DOHH2 (cell line): ENCODE results near the gene MYBPC1.

ENCODE experiments used
- H3F3A ChIP-seq: fragments of 200-600 bp; sonication (generic), shearing (Covaris generic); 2 replicates; pipeline ENCODE4 v1.6.0; 2016; ENCODE audit warnings: antibody characterized with exemption, mild to moderate bottlenecking; ENCODE audit not compliant: control insufficient read depth, insufficient read depth
- H3K27ac ChIP-seq: fragments of 200-600 bp; sonication (generic); 2 replicates; pipeline ENCODE4 v1.5.1; 2014; ENCODE audit warnings: low read depth, mild to moderate bottlenecking, low read length, moderate library complexity
- H3K27me3 ChIP-seq: fragments of 200-600 bp; sonication (generic); 2 replicates; pipeline ENCODE4 v1.6.1; 2014; ENCODE audit warnings: mild to moderate bottlenecking, low read length, mixed read lengths; ENCODE audit not compliant: control insufficient read depth
- H3K36me3 ChIP-seq: fragments of 200-600 bp; sonication (generic); 2 replicates; pipeline ENCODE4 v1.6.1; 2014; ENCODE audit warnings: mild to moderate bottlenecking, low read length, moderate library complexity, mixed read lengths; ENCODE audit not compliant: control insufficient read depth
- H3K4me1 ChIP-seq: fragments of 200-600 bp; sonication (generic); 2 replicates; pipeline ENCODE4 v1.6.1; 2014; ENCODE audit warnings: mild to moderate bottlenecking, low read length, mixed read lengths; ENCODE audit not compliant: control insufficient read depth
- H3K4me2 ChIP-seq: fragments of 200-600 bp; sonication (generic); 2 replicates; pipeline ENCODE4 v1.6.0; 2014; ENCODE audit warnings: mild to moderate bottlenecking, low read length, moderate library complexity
- H3K4me3 ChIP-seq: fragments of 200-600 bp; sonication (generic); 2 replicates; pipeline ENCODE4 v1.5.1; 2014; ENCODE audit warnings: mild to moderate bottlenecking, low read length, mixed read lengths
- H3K79me2 ChIP-seq: fragments of 200-600 bp; sonication (generic); 2 replicates; pipeline ENCODE4 v1.6.1; 2014; ENCODE audit warnings: mild to moderate bottlenecking, low read length, mixed read lengths; ENCODE audit not compliant: control insufficient read depth
- H3K9me2 ChIP-seq: fragments of 200-600 bp; sonication (generic); replicated peaks from 2 replicates; pipeline ENCODE4 v1.6.1; 2014; ENCODE audit warnings: mild to moderate bottlenecking, low read length, mixed read lengths; ENCODE audit not compliant: control insufficient read depth
- H3K9me3 ChIP-seq: fragments of 200-600 bp; sonication (generic); 2 replicates; pipeline ENCODE4 v1.6.1; 2014; ENCODE audit warnings: antibody characterized with exemption, low read length, mixed read lengths; ENCODE audit not compliant: control insufficient read depth, insufficient read depth
- H4K20me1 ChIP-seq: fragments of 200-600 bp; sonication (generic); 2 replicates; pipeline ENCODE4 v1.6.0; 2014; ENCODE audit warnings: low read depth, mild to moderate bottlenecking, antibody characterized with exemption, low read length, moderate library complexity; ENCODE audit not compliant: control insufficient read depth, insufficient read depth
- EZH2phosphoT487 ChIP-seq: fragments of 200-600 bp; sonication (generic); IDR thresholded peaks from 2 replicates; pipeline ENCODE4 v1.6.1; 2017; ENCODE audit warnings: borderline replicate concordance, mild to moderate bottlenecking, antibody characterized with exemption, low read length, moderate library complexity, mixed read lengths
- TF ChIP-seq, protein P1 (sequence below): fragments of 200-600 bp; sonication (generic); IDR thresholded peaks from one replicate; pipeline ENCODE4 v1.5.1; 2014; ENCODE audit warnings: antibody characterized with exemption, mild to moderate bottlenecking, low read depth, low read length; ENCODE audit not compliant: poor library complexity, severe bottlenecking

Gene MYBPC1

GRCh38 chr12:101670007-101670671, 75.4 kb downstream of the MYBPC1 start:
- Histone ChIP-seq H3K79me2 (no peaks in the 10 kb centered on the region), H3K4me3 (no peak overlapping the region), H3K27me3 (no peaks in the 10 kb centered on the region), H3K27ac (no peak overlapping the region), H3K4me2 (no peak overlapping the region), H3K9me2 (no peaks in the 10 kb centered on the region), H3K9me3 (no peaks in the 10 kb centered on the region), H3K36me3 (no peaks in the 10 kb centered on the region), H3F3A (no peaks in the 10 kb centered on the region), H3K4me1 (peaks cover 23% of the 10 kb centered on the region), H4K20me1 (no peaks in the 10 kb centered on the region)
- no peak for TF ChIP-seq EZH2phosphoT487
- TF ChIP-seq, protein P1, sequence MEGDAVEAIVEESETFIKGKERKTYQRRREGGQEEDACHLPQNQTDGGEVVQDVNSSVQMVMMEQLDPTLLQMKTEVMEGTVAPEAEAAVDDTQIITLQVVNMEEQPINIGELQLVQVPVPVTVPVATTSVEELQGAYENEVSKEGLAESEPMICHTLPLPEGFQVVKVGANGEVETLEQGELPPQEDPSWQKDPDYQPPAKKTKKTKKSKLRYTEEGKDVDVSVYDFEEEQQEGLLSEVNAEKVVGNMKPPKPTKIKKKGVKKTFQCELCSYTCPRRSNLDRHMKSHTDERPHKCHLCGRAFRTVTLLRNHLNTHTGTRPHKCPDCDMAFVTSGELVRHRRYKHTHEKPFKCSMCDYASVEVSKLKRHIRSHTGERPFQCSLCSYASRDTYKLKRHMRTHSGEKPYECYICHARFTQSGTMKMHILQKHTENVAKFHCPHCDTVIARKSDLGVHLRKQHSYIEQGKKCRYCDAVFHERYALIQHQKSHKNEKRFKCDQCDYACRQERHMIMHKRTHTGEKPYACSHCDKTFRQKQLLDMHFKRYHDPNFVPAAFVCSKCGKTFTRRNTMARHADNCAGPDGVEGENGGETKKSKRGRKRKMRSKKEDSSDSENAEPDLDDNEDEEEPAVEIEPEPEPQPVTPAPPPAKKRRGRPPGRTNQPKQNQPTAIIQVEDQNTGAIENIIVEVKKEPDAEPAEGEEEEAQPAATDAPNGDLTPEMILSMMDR, result peak; percentile 75

DNA sequence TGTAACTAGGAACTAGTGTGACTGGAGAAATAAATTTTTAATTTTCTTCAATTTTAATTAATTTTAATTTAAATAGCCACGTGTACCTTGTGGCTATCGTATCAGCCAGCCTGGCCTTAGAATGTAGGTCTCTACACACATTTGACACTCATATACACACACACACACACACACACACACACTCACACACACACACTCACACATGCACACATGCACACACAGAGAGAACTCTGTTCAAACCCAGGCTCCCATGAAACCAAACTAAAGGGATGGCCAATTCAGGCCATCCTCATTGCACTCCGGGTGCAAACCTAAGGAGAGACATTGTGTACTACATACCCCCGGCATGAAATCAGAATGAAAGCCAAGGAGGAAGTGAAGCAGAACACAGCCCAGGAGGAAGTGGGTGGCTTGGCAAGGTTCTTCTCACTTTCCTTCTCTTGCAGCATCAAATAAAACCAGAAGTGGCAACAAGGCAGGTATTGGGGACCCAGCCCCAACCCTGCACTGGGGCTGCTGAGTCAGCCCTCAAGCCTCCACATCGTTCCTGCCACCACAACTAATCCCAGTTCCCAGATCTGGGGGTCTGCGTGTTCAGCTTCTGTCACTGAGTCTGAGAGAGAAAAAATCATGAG, 76.5 kb downstream of the MYBPC1 start:
- Histone ChIP-seq H3K27ac (no peak overlapping the region), H3K79me2 (no peaks in the 10 kb centered on the region), H3K36me3 (no peaks in the 10 kb centered on the region), H3K4me3 (peak overlapping the region; percentile 43), H3K4me1 (peaks cover 23% of the 10 kb centered on the region), H3K4me2 (peak overlapping the region; percentile 43), H3F3A (no peaks in the 10 kb centered on the region), H4K20me1 (no peaks in the 10 kb centered on the region), H3K9me3 (no peaks in the 10 kb centered on the region), H3K27me3 (no peaks in the 10 kb centered on the region), H3K9me2 (no peaks in the 10 kb centered on the region)
- TF ChIP-seq, protein P1, result no peak

GRCh38 chr12:101671833-101672232, 77.1 kb downstream of the MYBPC1 start:
- no peaks in the 10 kb centered on the region for H4K20me1 ChIP-seq

More at GRCh38 chr12:101671833-101672232, 77.1 kb downstream of the MYBPC1 start:
- Histone ChIP-seq H3K36me3 (no peaks in the 10 kb centered on the region), H3K9me2 (no peaks in the 10 kb centered on the region), H3K4me1 (peaks cover 23% of the 10 kb centered on the region), H3K79me2 (no peaks in the 10 kb centered on the region), H3K27me3 (no peaks in the 10 kb centered on the region), H3K4me2 (peak overlapping the region; percentile 43), H3K9me3 (no peaks in the 10 kb centered on the region), H3K27ac (no peak overlapping the region), H3F3A (no peaks in the 10 kb centered on the region), H3K4me3 (peak overlapping the region; percentile 43)
- TF ChIP-seq, protein P1, result no peak
- no peak for TF ChIP-seq EZH2phosphoT487
